Suppressor macrophage treated with lipopolysaccharide for 1 hour (primary cell): ENCODE data around the gene HEATR5A.
"Not testable (repeated sequence)": the region's sequence is repeated elsewhere in the genome, so short reads cannot be mapped to it uniquely, and the experiment has no call there.

Source experiments
- DNase-seq, 3 donors: peaks; one replicate each; pipeline ENCODE4 v3.0.0-alpha.2; 2020 to 2022

Gene HEATR5A

GRCh38 chr14:31388687-31389413 lies 31.5 kb downstream of the HEATR5A start:
- peak in 2 of 3 donors; percentile 10 to 27 for DNase-seq

- no peak for DNase-seq
Observed at GRCh38 chr14:31387091-31387490, 33.3 kb downstream of the HEATR5A start.

GRCh38 chr14:31386271-31386670 lies 34.1 kb downstream of the HEATR5A start:
- no peak for DNase-seq

GRCh38 chr14:31382221-31382620 lies 38.1 kb downstream of the HEATR5A start:
- DNase-seq: no peak

- no peak for DNase-seq
Observed at GRCh38 chr14:31380106-31380505, 40.2 kb downstream of the HEATR5A start.

GRCh38 chr14:31379125-31379947 lies 41.0 kb downstream of the HEATR5A start:
- DNase-seq: not testable (repeated sequence)

- DNase-seq: no peak
Observed at GRCh38 chr14:31377433-31377832, 42.9 kb downstream of the HEATR5A start.

GRCh38 chr14:31371646-31372045 lies 48.7 kb downstream of the HEATR5A start:
- peak; percentile 23 to 49 (median 24) for DNase-seq

- no peak for DNase-seq
Observed at GRCh38 chr14:31363331-31364073, 56.8 kb downstream of the HEATR5A start.

- no peak for DNase-seq
Observed at GRCh38 chr14:31362746-31363145, 57.6 kb downstream of the HEATR5A start.

- DNase-seq: not testable (repeated sequence)
Observed at GRCh38 chr14:31361761-31362160, 58.6 kb downstream of the HEATR5A start.

- no peak for DNase-seq
Observed at GRCh38 chr14:31360919-31361662, 59.3 kb downstream of the HEATR5A start.

- DNase-seq: peak; percentile 54 to 86 (median 81)
Observed at GRCh38 chr14:31357279-31357678, 63.1 kb downstream of the HEATR5A start.

GRCh38 chr14:31346097-31346496 lies 74.3 kb downstream of the HEATR5A start:
- no peak for DNase-seq

GRCh38 chr14:31341280-31341679 lies 79.1 kb downstream of the HEATR5A start:
- no peak for DNase-seq

GRCh38 chr14:31340297-31341063 lies 79.9 kb downstream of the HEATR5A start:
- no peak for DNase-seq

GRCh38 chr14:31339743-31340142 lies 80.6 kb downstream of the HEATR5A start:
- DNase-seq: no peak

- DNase-seq: no peak
Observed at GRCh38 chr14:31337331-31337730, 83.0 kb downstream of the HEATR5A start.

- DNase-seq: peak; percentile 8 to 68 (median 54)
Observed at GRCh38 chr14:31336646-31337045, 83.7 kb downstream of the HEATR5A start.

GRCh38 chr14:31331395-31331794 lies 89.0 kb downstream of the HEATR5A start:
- DNase-seq: not testable (repeated sequence)

GRCh38 chr14:31329876-31330521 lies 90.4 kb downstream of the HEATR5A start:
- DNase-seq: not testable (repeated sequence)
